Naive thymus-derived CD8-positive, alpha-beta T cell (primary cell): ENCODE results near the gene PSMF1. TPM values are rescaled to one million over a fixed set of nuclear protein-coding genes. Genes with fewer than 3 reads are reported as not detected.

Experiments
- ATAC-seq, 2 donors: fragments of 150-1000 bp; cut with Tn5 transposase in 1 of 2; sonication (Bioruptor Pico), chemical (Tn5 transposase) in 1 of 2; 1 replicate in 1 of 2; 2 replicates in 1 of 2; pipeline ENCODE4 v1.10.0; 2021; ENCODE audit warnings: mild to moderate bottlenecking in 2 of 2, moderate library complexity in 2 of 2
- POLR2A ChIA-PET: fragments of 350-600 bp; sonication (Branson Sonifier 250); formaldehyde crosslinking; loops from one replicate; lab custom pipeline; 2021; ENCODE audit warnings: antibody characterized with exemption; lab: Charles Lee
- DNase-seq, 10 donors: peaks; one replicate each; pipeline versions ENCODE4 v3.0.0 to v3.0.0-alpha.2; 2020 to 2022
- H3K27ac Mint-ChIP-seq, 10 donors: one replicate each; pipeline ENCODE4 v1.8.0; 2020 to 2022; ENCODE audit warnings: mild to moderate bottlenecking in 10 of 10, mixed read lengths in 10 of 10, moderate library complexity in 4 of 10, inconsistent platforms in 1 of 10
- H3K27me3 Mint-ChIP-seq, 5 donors: one replicate each; pipeline ENCODE4 v1.8.0; 2021 to 2022; ENCODE audit warnings: mixed read lengths in 5 of 5
- H3K36me3 Mint-ChIP-seq, 3 donors: one replicate each; pipeline ENCODE4 v1.8.0; 2020 to 2022; ENCODE audit warnings: mixed read lengths in 3 of 3, mild to moderate bottlenecking in 2 of 3, inconsistent platforms in 1 of 3
- H3K4me1 Mint-ChIP-seq, 4 donors: one replicate each; pipeline ENCODE4 v1.8.0; 2021 to 2022; ENCODE audit warnings: mixed read lengths in 4 of 4
- H3K4me3 Mint-ChIP-seq, 10 donors: one replicate each; pipeline ENCODE4 v1.8.0; 2020 to 2022; ENCODE audit warnings: mild to moderate bottlenecking in 10 of 10, mixed read lengths in 10 of 10, moderate library complexity in 6 of 10, inconsistent platforms in 1 of 10
- H3K9me3 Mint-ChIP-seq, 9 donors: one replicate each; pipeline ENCODE4 v1.8.0; 2020 to 2022; ENCODE audit warnings: mixed read lengths in 9 of 9, mild to moderate bottlenecking in 3 of 9, inconsistent platforms in 1 of 9, moderate library complexity in 1 of 9
- polyA plus RNA-seq, 3 donors: library from polyadenylated mRNA; unstranded; fragments of 300-500 nt; fragmentation: Illumina TruSeq; gene quantifications; one replicate each; pipeline ENCODE4 v1.2.3, GENCODE V29; 2021
- total RNA-seq, 8 experiments: library from RNA in 2 of 8; stranded (reverse) in 2 of 8; gene quantifications; one replicate each; pipeline ENCODE4 v1.2.3 and lab custom pipeline; 2021 to 2026

PSMF1 gene
- total and polyA plus RNA-seq, 5 experiments from 2014 or later = 106 to 171 (median 121) TPM

DNA sequence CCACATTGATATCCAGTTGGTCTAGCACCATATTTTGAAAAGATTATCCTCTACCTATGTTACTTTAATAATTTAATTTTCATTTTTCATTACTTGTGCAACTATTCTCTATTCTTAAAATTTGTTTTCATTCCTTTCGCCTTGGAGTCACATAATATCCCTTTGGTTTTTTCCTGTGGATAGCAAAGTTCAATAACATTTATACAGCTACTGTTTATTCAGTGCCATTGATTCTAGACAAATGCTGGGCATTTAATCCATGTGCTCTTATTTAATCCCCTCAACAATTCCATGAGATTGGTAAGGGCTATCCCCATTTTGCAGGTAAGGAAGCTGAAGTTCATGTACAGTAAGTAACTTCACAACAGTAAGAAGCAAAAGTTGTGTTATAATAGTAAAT, 32.6 kb downstream of the PSMF1 start:
- no peak overlapping the region for H3K27ac Mint-ChIP-seq
- POLR2A ChIA-PET = no interaction called here
- H3K36me3 Mint-ChIP-seq = peaks cover 4 to 90% (median 46%) of the 10 kb centered on the region in 3 donors
- no peaks in the 10 kb centered on the region for H3K27me3 Mint-ChIP-seq
- peaks cover 0 to 7% (median under 1%) of the 10 kb centered on the region in 9 donors for H3K9me3 Mint-ChIP-seq
- peaks cover 15 to 34% (median 25%) of the 10 kb centered on the region in 4 donors for H3K4me1 Mint-ChIP-seq
- no peak overlapping the region for H3K4me3 Mint-ChIP-seq
- ATAC-seq = no peak
- DNase-seq = no peak

DNA sequence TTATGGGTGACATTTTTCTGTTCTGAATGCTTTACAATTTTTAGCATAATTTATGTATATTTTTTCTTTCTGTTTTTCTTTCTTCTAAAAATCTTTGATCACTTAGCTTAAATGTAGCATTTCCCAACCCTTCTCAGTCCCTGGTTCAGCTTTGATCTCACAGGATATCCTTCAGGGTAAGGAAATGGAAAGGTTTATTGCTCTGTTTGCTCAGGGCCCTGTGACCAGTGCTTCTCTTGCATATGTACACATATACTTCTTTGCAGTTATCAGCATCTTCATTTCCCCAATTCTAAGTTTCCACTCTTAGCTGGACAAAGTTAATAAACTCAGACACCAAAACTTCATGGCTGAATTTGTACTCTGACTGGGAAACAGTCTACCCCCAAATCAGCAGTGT, 35.8 kb downstream of the PSMF1 start:
- H3K4me1 Mint-ChIP-seq = peaks cover 5 to 16% (median 12%) of the 10 kb centered on the region in 4 donors
- H3K36me3 Mint-ChIP-seq = peaks cover 10 to 80% (median 55%) of the 10 kb centered on the region in 3 donors
- POLR2A ChIA-PET = no interaction called here
- H3K27me3 Mint-ChIP-seq = no peaks in the 10 kb centered on the region
- no peak for DNase-seq
- no peak for ATAC-seq
- no peak overlapping the region for H3K4me3 Mint-ChIP-seq
- H3K27ac Mint-ChIP-seq = no peak overlapping the region
- H3K9me3 Mint-ChIP-seq = peaks cover 0 to 10% (median 4%) of the 10 kb centered on the region in 9 donors

DNA sequence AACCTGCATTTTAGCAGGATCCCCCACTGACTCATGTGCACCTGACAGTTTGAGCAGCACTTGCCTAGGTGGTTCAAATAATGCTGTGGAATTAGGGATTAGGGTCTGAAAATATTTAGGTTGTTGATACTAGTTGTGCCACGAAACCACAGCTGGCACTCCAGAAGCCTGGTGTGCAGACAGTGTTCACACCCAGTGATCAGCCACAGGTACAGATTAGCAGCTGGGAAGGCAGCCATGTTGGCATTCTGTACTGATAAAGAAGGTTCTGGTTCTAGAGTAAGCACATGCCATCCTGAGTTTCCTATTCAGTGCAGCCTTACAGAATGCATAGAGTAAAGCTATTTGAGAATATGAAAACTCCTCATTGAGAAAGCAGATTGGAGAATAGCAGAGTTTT, 36.3 kb downstream of the PSMF1 start:
- peaks cover 0 to 10% (median 4%) of the 10 kb centered on the region in 9 donors for H3K9me3 Mint-ChIP-seq
- H3K4me3 Mint-ChIP-seq = no peak overlapping the region
- H3K27ac Mint-ChIP-seq = peak overlapping the region in 1 of 10 donors; percentile 34
- H3K27me3 Mint-ChIP-seq = no peaks in the 10 kb centered on the region
- peaks cover 10 to 78% (median 55%) of the 10 kb centered on the region in 3 donors for H3K36me3 Mint-ChIP-seq
- ATAC-seq (no peak), DNase-seq (no peak)
- peaks cover 5 to 16% (median 11%) of the 10 kb centered on the region in 4 donors for H3K4me1 Mint-ChIP-seq
- POLR2A ChIA-PET = no interaction called here

DNA sequence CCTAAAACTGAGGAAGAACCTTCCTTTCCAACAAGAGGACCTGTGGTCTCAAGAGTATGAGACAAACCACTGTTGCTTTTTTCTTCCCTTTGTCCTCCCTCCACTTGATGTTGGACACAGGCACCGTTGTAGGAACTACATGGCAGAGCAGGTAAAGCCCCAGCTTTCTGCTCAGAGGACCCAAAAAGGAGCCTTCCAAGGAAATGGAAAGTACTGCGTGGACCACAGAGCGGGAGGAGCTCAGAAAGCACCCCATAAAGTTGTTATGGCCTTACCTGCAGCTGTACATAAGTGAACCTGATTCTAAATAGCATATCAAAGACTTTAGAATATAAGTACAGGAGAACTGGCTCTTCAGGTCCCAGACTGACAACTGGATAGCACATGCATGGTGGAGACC, 36.9 kb downstream of the PSMF1 start:
- Mint-ChIP-seq H3K27me3 (no peaks in the 10 kb centered on the region), H3K4me1 (peaks cover 5 to 16% (median 11%) of the 10 kb centered on the region in 4 donors), H3K4me3 (no peak overlapping the region), H3K27ac (no peak overlapping the region), H3K36me3 (peaks cover 10 to 78% (median 57%) of the 10 kb centered on the region in 3 donors), H3K9me3 (peaks cover 0 to 10% (median 4%) of the 10 kb centered on the region in 9 donors)
- DNase-seq (no peak), ATAC-seq (no peak)
- POLR2A ChIA-PET = no interaction called here

DNA sequence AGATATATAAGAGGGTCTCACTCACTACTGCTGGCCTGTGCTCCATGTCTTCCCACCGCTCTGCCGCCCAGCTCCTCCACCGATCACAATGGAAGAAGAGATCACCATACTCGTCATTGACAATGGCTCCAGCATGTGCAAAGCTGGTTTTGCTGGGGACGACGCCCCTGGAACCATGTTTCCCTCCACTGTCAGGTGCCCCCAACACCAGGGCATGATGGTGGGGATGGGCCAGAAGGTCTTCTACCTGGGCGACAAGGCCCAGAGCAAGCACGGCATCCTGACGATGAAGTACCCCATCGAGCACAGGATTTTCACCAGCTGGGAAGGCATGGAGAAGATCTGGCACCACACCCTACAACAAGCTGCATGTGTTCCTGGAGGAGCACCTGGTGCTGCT, 42.1 kb downstream of the PSMF1 start:
- POLR2A ChIA-PET = interaction anchor here (0.9 kb wide), 1 partner anchor 8 kb away, joined by 3 read pairs; no protein-coding TSS in a partner anchor
- DNase-seq = no peak
- peaks cover 0 to 10% (median 5%) of the 10 kb centered on the region in 9 donors for H3K9me3 Mint-ChIP-seq
- peaks cover 10 to 75% (median 48%) of the 10 kb centered on the region in 3 donors for H3K36me3 Mint-ChIP-seq
- H3K4me3 Mint-ChIP-seq = no peak overlapping the region
- H3K27ac Mint-ChIP-seq = peak overlapping the region in 2 of 10 donors; percentile 77 to 82
- no peak for ATAC-seq
- H3K27me3 Mint-ChIP-seq = no peaks in the 10 kb centered on the region
- H3K4me1 Mint-ChIP-seq = peaks cover 0 to 11% (median under 1%) of the 10 kb centered on the region in 4 donors

DNA sequence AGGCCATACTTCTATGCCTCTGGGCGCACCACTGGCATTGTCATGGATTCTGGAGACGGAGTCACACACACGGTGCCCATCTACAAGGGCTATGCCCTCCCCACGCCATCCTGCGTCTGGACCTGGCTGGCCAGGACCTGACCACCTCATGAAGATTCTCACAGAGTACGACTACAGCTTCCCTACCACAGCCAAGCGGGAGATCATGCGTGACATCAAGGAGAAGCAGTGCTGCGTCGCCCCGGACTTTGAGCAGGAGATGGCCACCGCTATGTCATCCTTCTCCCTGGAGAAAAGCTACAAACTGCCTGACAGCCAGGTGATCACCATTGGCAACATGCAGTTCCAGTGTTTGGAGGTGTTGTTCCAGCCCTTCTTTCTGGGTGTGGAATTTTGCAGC, 42.6 kb downstream of the PSMF1 start:
- POLR2A ChIA-PET = interaction anchor here (0.9 kb wide), 1 partner anchor 9 kb away, joined by 3 read pairs; no protein-coding TSS in a partner anchor
- Mint-ChIP-seq H3K4me3 (no peak overlapping the region), H3K27ac (peak overlapping the region in 1 of 10 donors; percentile 47), H3K9me3 (peaks cover 0 to 5% (median 2%) of the 10 kb centered on the region in 9 donors), H3K27me3 (no peaks in the 10 kb centered on the region), H3K4me1 (peaks cover 0 to 11% (median under 1%) of the 10 kb centered on the region in 4 donors), H3K36me3 (peaks cover 15 to 75% (median 47%) of the 10 kb centered on the region in 3 donors)
- ATAC-seq (no peak), DNase-seq (no peak)

DNA sequence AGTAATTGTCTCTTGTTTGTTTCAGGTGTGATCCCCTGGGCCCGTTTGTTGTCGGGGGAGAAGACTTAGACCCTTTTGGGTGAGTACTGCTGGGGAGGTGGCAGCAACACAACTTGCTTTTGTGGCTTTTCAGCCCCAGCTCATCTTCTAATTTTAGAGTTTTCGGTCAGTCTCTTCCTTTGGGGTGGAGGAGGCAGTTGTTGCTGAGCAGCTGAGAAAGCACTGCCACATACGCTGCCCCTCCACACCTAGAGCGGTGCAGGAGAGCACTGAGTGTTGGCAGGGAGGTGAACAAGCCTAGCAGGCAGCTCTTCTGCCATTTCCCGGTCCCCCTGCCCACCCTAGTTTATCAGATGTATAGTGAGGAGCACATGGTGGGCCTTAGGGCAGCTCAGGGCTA, 44.7 kb downstream of the PSMF1 start:
- Mint-ChIP-seq H3K9me3 (peaks cover 0 to 2% (median 0%) of the 10 kb centered on the region in 9 donors), H3K4me3 (no peak overlapping the region), H3K27me3 (no peaks in the 10 kb centered on the region), H3K4me1 (peaks cover 0 to 6% (median under 1%) of the 10 kb centered on the region in 4 donors), H3K27ac (no peak overlapping the region), H3K36me3 (peaks cover 23 to 78% (median 42%) of the 10 kb centered on the region in 3 donors)
- ATAC-seq (no peak), DNase-seq (no peak)
- POLR2A ChIA-PET = no interaction called here

DNA sequence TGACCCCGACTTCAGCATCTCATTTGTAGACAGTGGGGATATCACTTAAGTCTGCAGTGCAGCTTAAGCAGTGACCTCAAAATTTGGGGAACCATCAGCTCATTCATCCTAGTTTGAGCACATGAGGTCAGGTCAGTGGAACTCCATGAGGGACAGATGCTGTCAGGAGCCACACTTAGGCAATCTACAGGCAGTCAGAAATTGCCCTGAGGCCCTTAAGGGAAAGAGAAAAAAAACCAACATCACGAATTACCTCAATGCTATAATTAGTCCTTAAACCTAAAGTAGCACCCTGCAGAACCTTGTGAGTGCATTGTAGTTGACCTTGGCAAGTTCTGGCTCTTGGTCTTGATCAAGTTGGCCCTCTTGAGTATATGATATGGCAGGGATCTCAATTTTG, 45.3 kb downstream of the PSMF1 start:
- Mint-ChIP-seq H3K9me3 (peaks cover 0 to 2% (median 0%) of the 10 kb centered on the region in 9 donors), H3K4me1 (peaks cover 0 to 8% (median under 1%) of the 10 kb centered on the region in 4 donors), H3K27ac (no peak overlapping the region), H3K27me3 (no peaks in the 10 kb centered on the region), H3K36me3 (peaks cover 28 to 80% (median 47%) of the 10 kb centered on the region in 3 donors), H3K4me3 (no peak overlapping the region)
- POLR2A ChIA-PET = no interaction called here
- DNase-seq (no peak), ATAC-seq (no peak)

DNA sequence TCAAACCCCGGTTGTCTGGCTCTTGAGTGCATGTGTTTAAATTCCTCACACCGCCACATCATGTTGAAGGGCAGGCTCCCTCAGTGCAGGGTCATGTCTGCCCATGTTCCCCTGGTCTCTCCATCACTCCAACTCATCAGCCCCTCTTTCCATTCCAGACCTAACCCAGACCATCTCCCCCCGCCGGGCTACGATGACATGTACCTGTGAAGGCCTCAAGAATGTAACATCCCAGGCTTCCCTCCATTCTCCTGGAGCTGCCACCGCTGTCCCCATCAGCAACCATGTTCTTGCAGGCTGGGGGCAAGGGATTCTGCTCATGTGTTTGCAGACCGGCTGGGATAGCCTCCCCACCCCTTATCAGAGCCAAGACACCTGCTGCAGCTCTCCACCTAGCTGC, 46.5 kb downstream of the PSMF1 start:
- ATAC-seq = no peak
- POLR2A ChIA-PET = no interaction called here
- Mint-ChIP-seq H3K27ac (peak overlapping the region in 2 of 10 donors; percentile 23 to 24), H3K4me3 (no peak overlapping the region), H3K36me3 (peaks cover 28 to 90% (median 53%) of the 10 kb centered on the region in 3 donors), H3K4me1 (peaks cover 0 to 8% (median under 1%) of the 10 kb centered on the region in 4 donors), H3K9me3 (peaks cover 0 to 2% (median 0%) of the 10 kb centered on the region in 9 donors), H3K27me3 (no peaks in the 10 kb centered on the region)
- DNase-seq = no peak

DNA sequence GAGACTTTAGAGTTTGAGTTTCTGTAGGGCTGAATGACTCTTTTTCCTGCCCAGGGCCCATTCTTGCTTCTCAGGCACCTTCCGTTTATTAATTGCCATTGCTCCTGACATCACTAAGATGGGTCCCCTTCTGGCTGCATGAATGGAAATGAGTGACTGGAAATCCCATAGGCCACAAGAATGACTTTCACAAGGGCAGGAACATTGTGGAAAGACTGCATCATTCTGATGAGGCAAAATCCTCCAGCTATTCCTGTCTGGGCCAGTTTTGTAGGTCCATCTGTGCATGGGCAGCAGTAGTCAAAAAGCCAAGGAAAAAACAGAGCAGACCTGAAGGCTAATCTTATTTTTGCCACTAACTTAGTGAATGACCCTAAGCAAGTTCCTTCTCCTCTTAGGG, 47.1 kb downstream of the PSMF1 start:
- Mint-ChIP-seq H3K27me3 (no peaks in the 10 kb centered on the region), H3K36me3 (peaks cover 28 to 92% (median 56%) of the 10 kb centered on the region in 3 donors), H3K4me1 (peaks cover 0 to 10% (median under 1%) of the 10 kb centered on the region in 4 donors), H3K4me3 (no peak overlapping the region), H3K27ac (peak overlapping the region in 2 of 10 donors; percentile 2 to 23), H3K9me3 (peaks cover 0 to 2% (median 0%) of the 10 kb centered on the region in 9 donors)
- ATAC-seq (no peak), DNase-seq (no peak)
- POLR2A ChIA-PET = no interaction called here

DNA sequence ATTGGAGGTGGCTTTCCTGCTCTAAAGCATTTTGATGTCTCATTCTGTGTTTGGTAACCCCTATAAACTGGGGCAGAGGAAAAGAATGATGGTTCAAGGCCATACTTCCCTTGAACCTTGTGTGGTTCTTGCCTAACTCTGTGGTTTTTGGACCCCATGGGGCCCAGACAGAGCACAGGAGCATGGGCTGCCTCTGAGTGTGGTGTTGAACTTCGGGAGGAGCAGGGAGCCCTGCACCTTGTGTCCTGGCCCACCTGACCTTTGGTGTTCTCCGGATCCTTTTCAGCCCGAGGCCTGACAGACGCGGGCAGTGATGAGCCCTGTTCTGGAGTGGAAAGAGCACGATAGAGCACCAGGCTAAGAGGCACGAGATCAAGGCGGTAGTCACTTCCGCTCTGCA, 47.5 kb downstream of the PSMF1 start:
- peaks cover 0 to under 1% (median 0%) of the 10 kb centered on the region in 9 donors for H3K9me3 Mint-ChIP-seq
- H3K36me3 Mint-ChIP-seq = peaks cover 26 to 92% (median 53%) of the 10 kb centered on the region in 3 donors
- no peaks in the 10 kb centered on the region for H3K27me3 Mint-ChIP-seq

DNA sequence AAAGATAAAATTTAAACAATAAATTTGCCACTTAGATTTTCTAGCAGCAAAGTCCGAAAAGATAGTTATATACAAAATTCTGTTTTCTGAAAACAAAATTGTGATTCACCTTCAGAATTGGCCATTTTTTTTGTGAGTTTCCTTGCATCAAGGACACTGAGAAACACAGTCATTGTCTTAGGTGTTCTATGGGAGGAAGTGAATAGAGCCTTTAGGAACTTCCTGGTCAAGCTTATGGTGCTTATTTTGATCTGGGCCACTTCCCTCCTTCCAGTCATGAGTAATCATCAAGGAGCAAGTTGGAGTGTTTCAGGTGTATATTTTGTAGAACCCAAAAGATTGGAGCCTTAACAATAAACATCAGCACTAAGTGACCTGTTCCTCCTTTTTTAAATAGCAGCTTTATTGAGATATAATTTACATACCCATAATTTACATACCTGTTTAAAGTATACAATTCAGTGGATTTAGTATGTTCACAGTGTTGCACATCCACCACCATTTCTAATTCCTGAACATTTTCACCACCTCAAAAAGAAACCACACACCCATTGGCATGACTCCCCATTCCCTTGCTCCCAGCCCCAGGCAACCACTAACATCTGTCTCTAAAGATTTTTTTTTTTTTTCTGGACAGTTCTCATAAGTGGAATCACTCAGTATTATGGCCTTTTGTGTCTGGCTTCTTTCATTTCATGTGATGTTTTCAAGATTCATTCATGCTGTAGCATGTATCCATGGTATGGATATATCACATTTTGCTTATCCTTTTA, 48.7 kb downstream of the PSMF1 start:
- Mint-ChIP-seq H3K27me3 (no peaks in the 10 kb centered on the region), H3K36me3 (peaks cover 24 to 93% (median 53%) of the 10 kb centered on the region in 3 donors), H3K4me3 (no peak overlapping the region), H3K9me3 (no peaks in the 10 kb centered on the region), H3K27ac (peak overlapping the region in 2 of 10 donors; percentile 24 to 71), H3K4me1 (peaks cover 0 to 8% (median 0%) of the 10 kb centered on the region in 4 donors)
- DNase-seq = no peak
- no peak for ATAC-seq
- POLR2A ChIA-PET = no interaction called here

More for the DNA sequence above, 47.5 kb downstream of the PSMF1 start:
- POLR2A ChIA-PET = no interaction called here
- ATAC-seq = no peak
- H3K4me1 Mint-ChIP-seq = peaks cover 0 to 8% (median under 1%) of the 10 kb centered on the region in 4 donors
- no peak overlapping the region for H3K27ac Mint-ChIP-seq
- no peak overlapping the region for H3K4me3 Mint-ChIP-seq
- no peak for DNase-seq

DNA sequence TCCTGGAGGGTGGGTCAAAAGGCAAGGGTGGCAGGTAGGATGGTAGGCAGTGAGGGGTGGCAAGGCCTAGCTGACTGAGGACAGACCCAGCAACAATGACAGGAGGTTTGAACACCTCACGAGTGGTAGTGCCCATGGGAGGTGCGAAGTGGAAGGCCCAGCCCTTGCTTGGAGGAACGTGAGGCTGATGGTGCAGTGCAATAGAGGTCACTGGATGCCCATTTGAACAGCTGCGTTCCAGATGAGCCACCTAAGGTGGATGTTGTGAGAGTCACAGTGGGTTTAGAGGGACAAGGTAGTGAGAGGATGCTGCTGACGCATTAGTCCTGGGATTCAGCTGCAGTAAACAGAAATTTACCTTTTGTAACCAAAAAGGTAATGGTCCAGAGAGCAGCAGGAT, 50.8 kb downstream of the PSMF1 start:
- H3K4me1 Mint-ChIP-seq = peaks cover 0 to 8% (median 0%) of the 10 kb centered on the region in 4 donors
- H3K4me3 Mint-ChIP-seq = no peak overlapping the region
- peaks cover 24 to 91% (median 51%) of the 10 kb centered on the region in 3 donors for H3K36me3 Mint-ChIP-seq
- H3K9me3 Mint-ChIP-seq = no peaks in the 10 kb centered on the region
- no peak for DNase-seq
- no peak for ATAC-seq
- no peaks in the 10 kb centered on the region for H3K27me3 Mint-ChIP-seq
- POLR2A ChIA-PET = no interaction called here
- H3K27ac Mint-ChIP-seq = peak overlapping the region in 1 of 10 donors; percentile 15
